Measurements from ENCODE around the gene EVI5.

- TF ChIP-seq SUZ12 (IDR thresholded peaks at IDR 0.05; ENCODE audit: extremely low read depth, insufficient read depth, insufficient read length) (no peak), YY1 (IDR thresholded peaks at IDR 0.05; ENCODE audit: insufficient read depth, insufficient read length) (no peak)
Observed at GRCh38 chr1:92502247-92502646, 282.7 kb downstream of the EVI5 start.
